Tibial nerve (tissue), 4 donors: ENCODE data around the gene CFD. TPM values are rescaled to one million over a fixed set of nuclear protein-coding genes. Genes with fewer than 3 reads are reported as not detected.

Experiments used
- DNase-seq, 2 donors: peaks; one replicate each; pipeline ENCODE4 v3.0.0-alpha.2; 2019; ENCODE audit warnings: low spot score in 2 of 2
- H3K27ac ChIP-seq, 4 donors: fragments of 200-600 bp; sonication (generic) in 3 of 4; one replicate each; pipeline ENCODE4 v1.5.1; 2017 to 2019; ENCODE audit warnings: mild to moderate bottlenecking in 1 of 4
- H3K27me3 ChIP-seq, 2 donors: fragments of 200-600 bp; sonication (generic) in 1 of 2; one replicate each; pipeline versions ENCODE4 v1.5.1 to v1.6.0; 2017 to 2019
- H3K36me3 ChIP-seq, 3 donors: fragments of 200-600 bp; sonication (generic); one replicate each; pipeline ENCODE4 v1.5.1; 2018 to 2019
- H3K4me1 ChIP-seq, 4 donors: fragments of 200-600 bp; sonication (generic) in 3 of 4; one replicate each; pipeline ENCODE4 v1.5.1; 2017 to 2019
- H3K4me3 ChIP-seq, 4 donors: fragments of 200-600 bp; sonication (generic) in 3 of 4; one replicate each; pipeline ENCODE4 v1.5.1; 2017 to 2019; ENCODE audit warnings: mild to moderate bottlenecking in 1 of 4, moderate library complexity in 1 of 4
- H3K9me3 ChIP-seq, 4 donors: fragments of 200-600 bp; sonication (generic) in 3 of 4; one replicate each; pipeline ENCODE4 v1.5.1; 2017 to 2019
- EP300 ChIP-seq, 2 donors: sonication (generic); formaldehyde crosslinking; IDR thresholded peaks; one replicate each; pipeline ENCODE4 v1.6.1; 2017; ENCODE audit warnings: antibody characterized with exemption in 2 of 2, mild to moderate bottlenecking in 1 of 2
- POLR2A ChIP-seq, 2 donors: fragments of 450-650 bp; IDR thresholded peaks; one replicate each; pipeline ENCODE4 v1.6.1; 2017; ENCODE audit warnings: antibody characterized with exemption in 2 of 2, mild to moderate bottlenecking in 2 of 2, moderate library complexity in 2 of 2
- WGBS, 2 donors: methylation state at CpG; one replicate each; pipeline ENCODE4 v1.1.5; 2018; 5-methylcytosine and 5-hydroxymethylcytosine counted together
- total RNA-seq, 4 donors: library from RNA; depleted of rRNA; stranded (reverse); fragments of >200 nt; gene quantifications; one replicate each; pipeline ENCODE4 v1.1.0, GENCODE V29; 2016
- TF ChIP-seq, protein P1 (sequence below), 5 experiments: fragments of 200-600 bp in 3 of 5; fragments of 450-650 bp in 2 of 5; sonication (generic) in 3 of 5; IDR thresholded peaks; one replicate each; pipeline ENCODE4 v1.5.1; 2016 to 2019; ENCODE audit warnings: antibody characterized with exemption in 5 of 5, mild to moderate bottlenecking in 3 of 5, moderate library complexity in 2 of 5

Gene CFD
- total RNA-seq, 4 donors from 2014 or later: 1,040 to 7,538 (median 2,843) TPM

DNA sequence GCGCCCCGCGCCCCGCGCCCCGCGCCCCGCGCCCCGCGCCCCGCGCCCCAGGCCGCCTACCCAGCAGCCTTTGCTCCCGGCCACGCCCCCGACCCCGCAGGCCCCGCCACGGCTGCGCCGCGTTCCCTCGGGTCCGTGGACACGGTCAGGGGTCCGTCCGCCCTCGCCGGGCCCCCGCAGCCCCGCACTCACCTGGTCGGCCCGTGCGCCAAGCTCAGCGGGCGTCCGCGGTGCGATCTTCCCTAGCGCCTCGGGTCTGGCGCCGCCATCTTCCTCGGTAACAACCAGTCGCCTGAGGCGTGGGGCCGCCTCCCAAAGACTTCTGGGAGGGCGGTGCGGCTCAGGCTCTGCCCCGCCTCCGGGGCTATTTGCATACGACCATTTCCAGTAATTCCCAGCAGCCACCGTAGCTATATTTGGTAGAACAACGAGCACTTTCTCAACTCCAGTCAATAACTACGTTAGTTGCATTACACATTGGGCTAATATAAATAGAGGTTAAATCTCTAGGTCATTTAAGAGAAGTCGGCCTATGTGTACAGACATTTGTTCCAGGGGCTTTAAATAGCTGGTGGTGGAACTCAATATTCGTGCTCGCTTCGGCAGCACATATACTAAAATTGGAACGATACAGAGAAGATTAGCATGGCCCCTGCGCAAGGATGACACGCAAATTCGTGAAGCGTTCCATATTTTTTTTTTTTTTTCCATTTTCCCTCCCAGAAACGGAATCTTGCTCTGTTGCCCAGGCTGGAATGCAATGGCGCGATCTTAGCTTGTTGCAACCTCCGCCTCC is 33.6 kb downstream of the CFD start, which contains the start of the genes MED16 and RNU6-9:
Gene MED16, minus strand, starts transcription at position 294 of the 796 bp plus-strand sequence. CDS start 2,056 bp downstream, outside the sequence.
Gene RNU6-9, plus strand, starts transcription at position 591 of the 796 bp plus-strand sequence.
- TF ChIP-seq, protein P1, sequence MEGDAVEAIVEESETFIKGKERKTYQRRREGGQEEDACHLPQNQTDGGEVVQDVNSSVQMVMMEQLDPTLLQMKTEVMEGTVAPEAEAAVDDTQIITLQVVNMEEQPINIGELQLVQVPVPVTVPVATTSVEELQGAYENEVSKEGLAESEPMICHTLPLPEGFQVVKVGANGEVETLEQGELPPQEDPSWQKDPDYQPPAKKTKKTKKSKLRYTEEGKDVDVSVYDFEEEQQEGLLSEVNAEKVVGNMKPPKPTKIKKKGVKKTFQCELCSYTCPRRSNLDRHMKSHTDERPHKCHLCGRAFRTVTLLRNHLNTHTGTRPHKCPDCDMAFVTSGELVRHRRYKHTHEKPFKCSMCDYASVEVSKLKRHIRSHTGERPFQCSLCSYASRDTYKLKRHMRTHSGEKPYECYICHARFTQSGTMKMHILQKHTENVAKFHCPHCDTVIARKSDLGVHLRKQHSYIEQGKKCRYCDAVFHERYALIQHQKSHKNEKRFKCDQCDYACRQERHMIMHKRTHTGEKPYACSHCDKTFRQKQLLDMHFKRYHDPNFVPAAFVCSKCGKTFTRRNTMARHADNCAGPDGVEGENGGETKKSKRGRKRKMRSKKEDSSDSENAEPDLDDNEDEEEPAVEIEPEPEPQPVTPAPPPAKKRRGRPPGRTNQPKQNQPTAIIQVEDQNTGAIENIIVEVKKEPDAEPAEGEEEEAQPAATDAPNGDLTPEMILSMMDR (IDR thresholded peaks at IDR 0.05): peak in 2 of 5 experiments; percentile 23 to 39
- TF ChIP-seq EP300 (IDR thresholded peaks at IDR 0.05) (peak; percentile 81 to 89), POLR2A (IDR thresholded peaks at IDR 0.05) (peak in 1 of 2 donors; percentile 72)
- Histone ChIP-seq H3K27me3 (no peaks in the 10 kb centered on the region), H3K4me3 (peak within 1 kb of the TSS; percentile 65 to 92 (median 83)), H3K27ac (peak within 1 kb of the TSS; percentile 88 to 96 (median 92)), H3K9me3 (no peaks in the 10 kb centered on the region), H3K36me3 (peaks cover 0 to 42% (median 0%) of the 10 kb centered on the region in 3 donors), H3K4me1 (peaks cover 0 to 15% (median 3%) of the 10 kb centered on the region in 4 donors)
- DNase-seq: peak; percentile 87 to 88
- WGBS, 2 donors: 1% methylated on average over 37 to 58 of the region's 69 CpGs

DNA sequence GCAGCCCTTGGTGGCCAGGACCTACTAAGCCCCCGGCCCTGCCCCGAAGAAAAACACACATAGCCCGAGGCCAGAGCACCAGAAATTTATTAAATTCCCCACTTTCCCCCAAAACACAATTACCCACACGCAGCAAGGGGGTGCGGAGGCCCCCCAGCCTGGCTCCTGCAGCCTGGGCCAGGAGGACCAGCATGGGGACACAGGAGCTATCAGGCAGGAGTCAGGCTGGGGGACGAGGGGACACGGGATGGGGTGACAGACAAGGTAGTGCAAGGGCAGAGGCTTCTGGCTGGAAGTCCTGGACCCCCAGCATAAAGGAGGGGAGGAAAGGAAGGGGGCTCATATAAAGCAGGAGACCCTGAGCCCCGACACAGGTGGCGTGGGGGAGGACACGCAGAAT is 37.0 kb downstream of the CFD start:
- WGBS, 2 donors: 88 to 95% methylated on average over 10 of the region's 10 CpGs
- no peaks in the 10 kb centered on the region for H3K9me3 ChIP-seq
- H3K27ac ChIP-seq: no peak overlapping the region
- no peak for TF ChIP-seq EP300 (IDR thresholded peaks at IDR 0.05)
- no peak for TF ChIP-seq POLR2A (IDR thresholded peaks at IDR 0.05)
- TF ChIP-seq, protein P1 (IDR thresholded peaks at IDR 0.05): no peak
- H3K27me3 ChIP-seq: no peaks in the 10 kb centered on the region
- H3K4me1 ChIP-seq: peaks cover 0 to 11% (median 3%) of the 10 kb centered on the region in 4 donors
- no peak overlapping the region for H3K4me3 ChIP-seq
- DNase-seq: no peak
- peaks cover 0 to 36% (median 0%) of the 10 kb centered on the region in 3 donors for H3K36me3 ChIP-seq

- H3K27ac ChIP-seq: no peak overlapping the region
- no peaks in the 10 kb centered on the region for H3K9me3 ChIP-seq
- peaks cover 0 to 41% (median 0%) of the 10 kb centered on the region in 3 donors for H3K36me3 ChIP-seq
- no peak for DNase-seq
- H3K27me3 ChIP-seq: no peaks in the 10 kb centered on the region
- TF ChIP-seq EP300 (IDR thresholded peaks at IDR 0.05) (no peak), POLR2A (IDR thresholded peaks at IDR 0.05) (no peak)
- TF ChIP-seq, protein P1 (IDR thresholded peaks at IDR 0.05): no peak
- no peak overlapping the region for H3K4me3 ChIP-seq
- peaks cover 0 to 8% (median 2%) of the 10 kb centered on the region in 4 donors for H3K4me1 ChIP-seq
- 89 to 96% methylated on average over 11 of the region's 11 CpGs for WGBS, 2 donors
Observed at GRCh38 chr19:896999-897398, 37.5 kb downstream of the CFD start.

- H3K27ac ChIP-seq: no peak overlapping the region
- no peaks in the 10 kb centered on the region for H3K9me3 ChIP-seq
- no peak overlapping the region for H3K4me3 ChIP-seq
- DNase-seq: no peak
- 89% methylated on average over 19 to 26 of the region's 26 CpGs for WGBS, 2 donors
- no peaks in the 10 kb centered on the region for H3K27me3 ChIP-seq
- TF ChIP-seq, protein P1 (IDR thresholded peaks at IDR 0.05): no peak
- no peak for TF ChIP-seq POLR2A (IDR thresholded peaks at IDR 0.05)
- TF ChIP-seq EP300 (IDR thresholded peaks at IDR 0.05): no peak
- peaks cover 0 to 5% (median 0%) of the 10 kb centered on the region in 4 donors for H3K4me1 ChIP-seq
- H3K36me3 ChIP-seq: peaks cover 0 to 41% (median 0%) of the 10 kb centered on the region in 3 donors
Observed at GRCh38 chr19:897442-898039, 38.1 kb downstream of the CFD start.
